HL-60 (cell line): ENCODE data around the gene KRT16.

ENCODE experiments used
- DNase-seq, 2 experiments: peaks; one replicate each; pipeline ENCODE4 v3.0.0-alpha.2; 2010 to 2020; ENCODE audit warnings: low read depth in 1 of 2, low spot score in 1 of 2
- H3K27ac ChIP-seq: fragments of 250-450 bp; sonication (Bioruptor Pico); replicated peaks from 2 replicates; pipeline ENCODE4 v1.5.1; 2020; ENCODE audit warnings: mild to moderate bottlenecking, moderate library complexity
- H3K27me3 ChIP-seq: fragments of 250-450 bp; sonication (Bioruptor Pico); 2 replicates; pipeline ENCODE4 v1.5.1; 2021; ENCODE audit warnings: mild to moderate bottlenecking, moderate library complexity; ENCODE audit not compliant: insufficient read depth, poor library complexity, severe bottlenecking
- H3K4me3 ChIP-seq: replicated peaks from 2 replicates; pipeline ENCODE4 v1.5.1; 2011; ENCODE audit warnings: mild to moderate bottlenecking, control low read depth, low read length; ENCODE audit not compliant: insufficient read depth
- GABPA ChIP-seq: IDR thresholded peaks from 2 replicates; pipeline ENCODE4 v1.6.1; 2012; ENCODE audit warnings: low read depth
- POLR2AphosphoS5 ChIP-seq: IDR thresholded peaks from 2 replicates; pipeline ENCODE4 v1.6.1; 2012; ENCODE audit warnings: low read depth
- SPI1 ChIP-seq: IDR thresholded peaks from 2 replicates; pipeline ENCODE4 v1.6.1; 2012; ENCODE audit warnings: low read depth, mild to moderate bottlenecking, borderline replicate concordance
- TF ChIP-seq, protein P1 (sequence below): IDR thresholded peaks from 2 replicates; pipeline ENCODE4 v1.6.1; 2012; ENCODE audit warnings: low read depth; ENCODE audit not compliant: insufficient replicate concordance
- TF ChIP-seq, protein P2 (sequence below): IDR thresholded peaks from one replicate; pipeline ENCODE4 v1.5.1; 2011; ENCODE audit warnings: low read length, control low read depth, inconsistent platforms; ENCODE audit not compliant: insufficient read depth

The KRT16 gene

GRCh38 chr17:41595585-41595984 lies 17.0 kb downstream of the KRT16 start:
- TF ChIP-seq, protein P1, sequence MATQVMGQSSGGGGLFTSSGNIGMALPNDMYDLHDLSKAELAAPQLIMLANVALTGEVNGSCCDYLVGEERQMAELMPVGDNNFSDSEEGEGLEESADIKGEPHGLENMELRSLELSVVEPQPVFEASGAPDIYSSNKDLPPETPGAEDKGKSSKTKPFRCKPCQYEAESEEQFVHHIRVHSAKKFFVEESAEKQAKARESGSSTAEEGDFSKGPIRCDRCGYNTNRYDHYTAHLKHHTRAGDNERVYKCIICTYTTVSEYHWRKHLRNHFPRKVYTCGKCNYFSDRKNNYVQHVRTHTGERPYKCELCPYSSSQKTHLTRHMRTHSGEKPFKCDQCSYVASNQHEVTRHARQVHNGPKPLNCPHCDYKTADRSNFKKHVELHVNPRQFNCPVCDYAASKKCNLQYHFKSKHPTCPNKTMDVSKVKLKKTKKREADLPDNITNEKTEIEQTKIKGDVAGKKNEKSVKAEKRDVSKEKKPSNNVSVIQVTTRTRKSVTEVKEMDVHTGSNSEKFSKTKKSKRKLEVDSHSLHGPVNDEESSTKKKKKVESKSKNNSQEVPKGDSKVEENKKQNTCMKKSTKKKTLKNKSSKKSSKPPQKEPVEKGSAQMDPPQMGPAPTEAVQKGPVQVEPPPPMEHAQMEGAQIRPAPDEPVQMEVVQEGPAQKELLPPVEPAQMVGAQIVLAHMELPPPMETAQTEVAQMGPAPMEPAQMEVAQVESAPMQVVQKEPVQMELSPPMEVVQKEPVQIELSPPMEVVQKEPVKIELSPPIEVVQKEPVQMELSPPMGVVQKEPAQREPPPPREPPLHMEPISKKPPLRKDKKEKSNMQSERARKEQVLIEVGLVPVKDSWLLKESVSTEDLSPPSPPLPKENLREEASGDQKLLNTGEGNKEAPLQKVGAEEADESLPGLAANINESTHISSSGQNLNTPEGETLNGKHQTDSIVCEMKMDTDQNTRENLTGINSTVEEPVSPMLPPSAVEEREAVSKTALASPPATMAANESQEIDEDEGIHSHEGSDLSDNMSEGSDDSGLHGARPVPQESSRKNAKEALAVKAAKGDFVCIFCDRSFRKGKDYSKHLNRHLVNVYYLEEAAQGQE = no peak
- TF ChIP-seq GABPA (no peak), POLR2AphosphoS5 (no peak), SPI1 (no peak)
- TF ChIP-seq, protein P2, sequence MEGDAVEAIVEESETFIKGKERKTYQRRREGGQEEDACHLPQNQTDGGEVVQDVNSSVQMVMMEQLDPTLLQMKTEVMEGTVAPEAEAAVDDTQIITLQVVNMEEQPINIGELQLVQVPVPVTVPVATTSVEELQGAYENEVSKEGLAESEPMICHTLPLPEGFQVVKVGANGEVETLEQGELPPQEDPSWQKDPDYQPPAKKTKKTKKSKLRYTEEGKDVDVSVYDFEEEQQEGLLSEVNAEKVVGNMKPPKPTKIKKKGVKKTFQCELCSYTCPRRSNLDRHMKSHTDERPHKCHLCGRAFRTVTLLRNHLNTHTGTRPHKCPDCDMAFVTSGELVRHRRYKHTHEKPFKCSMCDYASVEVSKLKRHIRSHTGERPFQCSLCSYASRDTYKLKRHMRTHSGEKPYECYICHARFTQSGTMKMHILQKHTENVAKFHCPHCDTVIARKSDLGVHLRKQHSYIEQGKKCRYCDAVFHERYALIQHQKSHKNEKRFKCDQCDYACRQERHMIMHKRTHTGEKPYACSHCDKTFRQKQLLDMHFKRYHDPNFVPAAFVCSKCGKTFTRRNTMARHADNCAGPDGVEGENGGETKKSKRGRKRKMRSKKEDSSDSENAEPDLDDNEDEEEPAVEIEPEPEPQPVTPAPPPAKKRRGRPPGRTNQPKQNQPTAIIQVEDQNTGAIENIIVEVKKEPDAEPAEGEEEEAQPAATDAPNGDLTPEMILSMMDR = no peak
- Histone ChIP-seq H3K27me3 (no peaks in the 10 kb centered on the region), H3K27ac (no peak overlapping the region), H3K4me3 (no peak overlapping the region)
- DNase-seq = no peak

- no peaks in the 10 kb centered on the region for H3K27me3 ChIP-seq
- H3K27ac ChIP-seq = no peak overlapping the region
- H3K4me3 ChIP-seq = no peak overlapping the region
- no peak for DNase-seq
- no peak for TF ChIP-seq POLR2AphosphoS5
- TF ChIP-seq, protein P2 = no peak
- TF ChIP-seq, protein P1 = no peak
- TF ChIP-seq GABPA = no peak
- no peak for TF ChIP-seq SPI1
Observed at GRCh38 chr17:41594363-41594915, 18.1 kb downstream of the KRT16 start.

DNA sequence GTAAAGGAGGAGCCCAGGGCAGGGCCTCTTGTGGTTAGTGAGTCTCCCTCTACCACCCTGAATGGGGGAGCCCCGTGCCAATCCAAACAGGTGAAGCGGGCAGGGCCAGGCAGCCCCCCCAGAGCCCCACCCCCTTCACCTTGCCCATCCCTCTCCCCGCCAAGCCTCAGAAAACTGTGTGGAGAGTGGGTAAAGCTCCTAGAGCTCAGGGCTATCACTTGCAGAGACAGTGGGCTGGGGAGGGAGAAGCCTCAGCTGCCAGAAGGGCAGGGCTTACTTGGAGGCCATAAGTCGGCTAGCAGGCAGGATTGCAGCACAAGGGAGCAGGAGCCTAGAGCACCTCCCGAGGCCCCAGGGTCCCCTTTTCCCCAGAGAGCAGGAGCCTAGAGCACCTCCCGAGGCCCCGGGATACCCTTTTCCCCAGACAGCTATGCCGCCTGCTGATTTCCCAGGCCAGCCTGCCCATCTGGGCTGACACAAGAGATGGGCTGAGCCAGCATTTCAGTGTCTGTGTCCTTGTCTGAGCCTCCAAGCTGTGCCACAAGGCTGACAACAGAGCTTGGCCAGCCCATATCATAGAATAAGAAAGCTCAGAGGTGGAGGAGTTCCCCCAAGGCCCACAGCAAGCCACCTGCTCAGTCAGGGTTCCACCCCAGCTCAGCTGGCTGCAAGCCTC lies 19.1 kb downstream of the KRT16 start:
- no peak overlapping the region for H3K4me3 ChIP-seq
- DNase-seq = no peak
- H3K27ac ChIP-seq = no peak overlapping the region
- TF ChIP-seq GABPA (no peak), SPI1 (no peak), POLR2AphosphoS5 (no peak)
- TF ChIP-seq, protein P1 = no peak
- no peaks in the 10 kb centered on the region for H3K27me3 ChIP-seq
